Retinal pigment epithelial cell (primary cell): ENCODE data around the gene MAGEB16.

Experiments
- DNase-seq: peaks from one replicate; pipeline ENCODE4 v3.0.0-alpha.2; 2010; ENCODE audit warnings: low read depth
- H3K4me3 ChIP-seq: 2 replicates; pipeline ENCODE4 v1.5.1; 2011; ENCODE audit warnings: mild to moderate bottlenecking, low read length, control low read depth, moderate library complexity
- CTCF ChIP-seq: conservative IDR thresholded peaks from 2 replicates; pipeline ENCODE4 v1.5.1; 2011; ENCODE audit warnings: low read depth, low read length, control low read depth, inconsistent platforms

MAGEB16 gene

DNA sequence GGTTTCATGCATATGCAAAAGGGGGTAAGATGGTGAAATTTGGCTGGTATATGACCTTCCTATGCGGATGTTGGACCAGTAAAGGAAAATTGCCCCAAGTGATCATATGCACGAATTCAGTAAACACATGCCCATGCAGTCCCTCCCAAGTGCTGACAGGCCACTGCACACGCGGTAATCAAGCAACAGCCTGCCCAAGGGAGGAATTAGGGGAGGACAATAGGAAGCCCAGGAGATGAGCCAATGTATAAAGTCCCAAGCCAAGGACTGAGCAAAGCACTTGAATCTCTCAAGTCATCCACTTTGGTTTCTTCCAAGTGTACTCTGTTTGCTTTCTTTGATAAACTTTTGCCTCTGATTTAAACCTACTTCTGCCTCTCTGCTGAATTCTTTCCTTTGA is 21.1 kb downstream of the MAGEB16 start:
- no peak for DNase-seq
- H3K4me3 ChIP-seq = no peak overlapping the region
- no peak for TF ChIP-seq CTCF

GRCh38 chrX:35826503-35826902 is 28.4 kb downstream of the MAGEB16 start:
- no peak overlapping the region for H3K4me3 ChIP-seq
- no peak for TF ChIP-seq CTCF
- peak; percentile 24 for DNase-seq

GRCh38 chrX:35829501-35829900 is 31.4 kb downstream of the MAGEB16 start:
- H3K4me3 ChIP-seq = no peak overlapping the region
- no peak for TF ChIP-seq CTCF
- no peak for DNase-seq

- no peak overlapping the region for H3K4me3 ChIP-seq
- no peak for TF ChIP-seq CTCF
- no peak for DNase-seq
Observed at GRCh38 chrX:35841872-35842271, 43.7 kb downstream of the MAGEB16 start.

DNA sequence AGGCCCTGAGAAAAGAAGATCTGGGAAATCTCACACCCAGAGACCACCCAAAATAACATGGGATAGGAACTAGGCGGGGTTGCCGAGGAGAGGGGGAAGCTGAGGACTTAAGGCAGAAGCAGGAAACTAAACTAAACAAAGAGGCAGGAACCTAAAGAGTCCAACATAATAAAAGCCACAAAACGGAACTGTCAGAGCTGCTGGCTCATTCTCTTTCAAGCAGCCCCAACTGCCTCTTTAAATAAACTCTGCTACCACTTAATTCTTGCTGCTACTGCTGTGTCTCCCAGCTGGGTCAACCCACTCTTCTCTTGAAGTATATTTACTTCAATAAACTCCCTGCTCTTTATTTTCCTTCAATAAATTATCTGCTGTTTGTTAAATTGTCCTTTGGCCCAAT is 44.5 kb downstream of the MAGEB16 start:
- no peak overlapping the region for H3K4me3 ChIP-seq
- no peak for DNase-seq
- TF ChIP-seq CTCF = no peak

GRCh38 chrX:35847736-35848135 is 49.6 kb downstream of the MAGEB16 start:
- no peak for DNase-seq
- H3K4me3 ChIP-seq = no peak overlapping the region
- TF ChIP-seq CTCF = no peak
